Osteoblast (primary cell): ENCODE results near the gene GDPD3. TPM values are rescaled to one million over a fixed set of nuclear protein-coding genes. Genes with fewer than 3 reads are reported as not detected.

Source experiments
- DNase-seq: peaks from one replicate; pipeline ENCODE4 v3.0.0; 2011; ENCODE audit warnings: low spot score, mixed read lengths; ENCODE audit not compliant: insufficient read length; ENCODE audit errors: missing footprints
- H2AFZ ChIP-seq: 2 replicates; pipeline ENCODE4 v1.6.0; 2011; ENCODE audit warnings: mild to moderate bottlenecking, low read length
- H3K27ac ChIP-seq: 2 replicates; pipeline ENCODE4 v1.5.1; 2011; ENCODE audit warnings: mild to moderate bottlenecking, low read depth, low read length, moderate library complexity
- H3K27me3 ChIP-seq: 2 replicates; pipeline ENCODE4 v1.6.0; 2012; ENCODE audit warnings: mild to moderate bottlenecking, control low read depth, inconsistent platforms, low read length, moderate library complexity; ENCODE audit not compliant: insufficient read depth
- H3K36me3 ChIP-seq: 2 replicates; pipeline ENCODE4 v1.5.1; 2011; ENCODE audit warnings: mild to moderate bottlenecking, low read length, control low read depth, moderate library complexity; ENCODE audit not compliant: insufficient read depth
- H3K4me1 ChIP-seq: 2 replicates; pipeline ENCODE4 v1.5.1; 2011; ENCODE audit warnings: mild to moderate bottlenecking, low read length, control low read depth, moderate library complexity; ENCODE audit not compliant: insufficient read depth
- H3K4me2 ChIP-seq: 2 replicates; pipeline ENCODE4 v1.6.0; 2011; ENCODE audit warnings: mild to moderate bottlenecking, low read length; ENCODE audit not compliant: insufficient read depth
- H3K4me3 ChIP-seq: fragments of 200-600 bp; sonication (generic); 3 replicates; pipeline ENCODE4 v1.5.1; 2012; ENCODE audit warnings: mild to moderate bottlenecking, low read length, inconsistent platforms; ENCODE audit not compliant: insufficient read depth
- H3K79me2 ChIP-seq: 2 replicates; pipeline ENCODE4 v1.6.0; 2012; ENCODE audit warnings: mild to moderate bottlenecking, low read length, control low read depth, inconsistent platforms; ENCODE audit not compliant: insufficient read depth
- H3K9me3 ChIP-seq: 2 replicates; pipeline ENCODE4 v1.5.1; 2011; ENCODE audit warnings: low read depth, low read length, control low read depth
- H4K20me1 ChIP-seq: 2 replicates; pipeline ENCODE4 v1.6.0; 2012; ENCODE audit warnings: mild to moderate bottlenecking, low read length, control low read depth; ENCODE audit not compliant: insufficient read depth
- total RNA-seq: library from RNA; depleted of rRNA; stranded (reverse); fragments of >200 nt; gene quantifications from 2 replicates; pipeline ENCODE4 v1.2.3, GENCODE V29; 2012
- TF ChIP-seq, protein P1 (sequence below): IDR thresholded peaks from 2 replicates; pipeline ENCODE4 v1.5.1; 2011; ENCODE audit warnings: mild to moderate bottlenecking, low read depth, low read length, moderate library complexity; ENCODE audit errors: extremely low read depth

The GDPD3 gene
- total RNA-seq, 1 donor = 0.36 TPM

GRCh38 chr16:30085247-30085646 lies 28.1 kb downstream of the GDPD3 start:
- no peaks in the 10 kb centered on the region for H3K9me3 ChIP-seq
- H3K36me3 ChIP-seq = peaks cover 47% of the 10 kb centered on the region
- peak; percentile 86 for DNase-seq

DNA sequence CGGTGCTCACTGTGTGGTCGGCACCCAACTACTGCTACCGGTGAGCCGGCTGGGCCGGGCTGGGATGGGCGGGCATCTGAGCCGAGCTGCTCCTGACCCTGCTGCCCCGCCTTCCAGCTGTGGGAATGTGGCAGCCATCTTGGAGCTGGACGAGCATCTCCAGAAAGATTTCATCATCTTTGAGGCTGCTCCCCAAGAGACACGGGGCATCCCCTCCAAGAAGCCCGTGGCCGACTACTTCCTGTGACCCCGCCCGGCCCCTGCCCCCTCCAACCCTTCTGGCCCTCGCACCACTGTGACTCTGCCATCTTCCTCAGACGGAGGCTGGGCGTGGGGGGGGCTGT lies 28.5 kb downstream of the GDPD3 start:
- H2AFZ ChIP-seq = no peak overlapping the region
- H3K4me2 ChIP-seq = no peak overlapping the region
- TF ChIP-seq, protein P1, sequence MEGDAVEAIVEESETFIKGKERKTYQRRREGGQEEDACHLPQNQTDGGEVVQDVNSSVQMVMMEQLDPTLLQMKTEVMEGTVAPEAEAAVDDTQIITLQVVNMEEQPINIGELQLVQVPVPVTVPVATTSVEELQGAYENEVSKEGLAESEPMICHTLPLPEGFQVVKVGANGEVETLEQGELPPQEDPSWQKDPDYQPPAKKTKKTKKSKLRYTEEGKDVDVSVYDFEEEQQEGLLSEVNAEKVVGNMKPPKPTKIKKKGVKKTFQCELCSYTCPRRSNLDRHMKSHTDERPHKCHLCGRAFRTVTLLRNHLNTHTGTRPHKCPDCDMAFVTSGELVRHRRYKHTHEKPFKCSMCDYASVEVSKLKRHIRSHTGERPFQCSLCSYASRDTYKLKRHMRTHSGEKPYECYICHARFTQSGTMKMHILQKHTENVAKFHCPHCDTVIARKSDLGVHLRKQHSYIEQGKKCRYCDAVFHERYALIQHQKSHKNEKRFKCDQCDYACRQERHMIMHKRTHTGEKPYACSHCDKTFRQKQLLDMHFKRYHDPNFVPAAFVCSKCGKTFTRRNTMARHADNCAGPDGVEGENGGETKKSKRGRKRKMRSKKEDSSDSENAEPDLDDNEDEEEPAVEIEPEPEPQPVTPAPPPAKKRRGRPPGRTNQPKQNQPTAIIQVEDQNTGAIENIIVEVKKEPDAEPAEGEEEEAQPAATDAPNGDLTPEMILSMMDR = no peak
- peaks cover 25% of the 10 kb centered on the region for H3K79me2 ChIP-seq
- H3K27ac ChIP-seq = no peak overlapping the region
- H4K20me1 ChIP-seq = no peaks in the 10 kb centered on the region
- H3K36me3 ChIP-seq = peaks cover 52% of the 10 kb centered on the region
- H3K9me3 ChIP-seq = no peaks in the 10 kb centered on the region
- no peaks in the 10 kb centered on the region for H3K4me1 ChIP-seq
- no peak overlapping the region for H3K4me3 ChIP-seq
- peak; percentile 82 for DNase-seq
- H3K27me3 ChIP-seq = no peaks in the 10 kb centered on the region

More at GRCh38 chr16:30085247-30085646, 28.1 kb downstream of the GDPD3 start:
- H4K20me1 ChIP-seq = no peaks in the 10 kb centered on the region
- no peaks in the 10 kb centered on the region for H3K27me3 ChIP-seq
- H3K79me2 ChIP-seq = peaks cover 21% of the 10 kb centered on the region
- H3K4me3 ChIP-seq = no peak overlapping the region
- H2AFZ ChIP-seq = no peak overlapping the region
- H3K4me1 ChIP-seq = peaks cover 4% of the 10 kb centered on the region
- no peak overlapping the region for H3K4me2 ChIP-seq
- H3K27ac ChIP-seq = peak overlapping the region; percentile 28
- TF ChIP-seq, protein P1 = no peak

DNA sequence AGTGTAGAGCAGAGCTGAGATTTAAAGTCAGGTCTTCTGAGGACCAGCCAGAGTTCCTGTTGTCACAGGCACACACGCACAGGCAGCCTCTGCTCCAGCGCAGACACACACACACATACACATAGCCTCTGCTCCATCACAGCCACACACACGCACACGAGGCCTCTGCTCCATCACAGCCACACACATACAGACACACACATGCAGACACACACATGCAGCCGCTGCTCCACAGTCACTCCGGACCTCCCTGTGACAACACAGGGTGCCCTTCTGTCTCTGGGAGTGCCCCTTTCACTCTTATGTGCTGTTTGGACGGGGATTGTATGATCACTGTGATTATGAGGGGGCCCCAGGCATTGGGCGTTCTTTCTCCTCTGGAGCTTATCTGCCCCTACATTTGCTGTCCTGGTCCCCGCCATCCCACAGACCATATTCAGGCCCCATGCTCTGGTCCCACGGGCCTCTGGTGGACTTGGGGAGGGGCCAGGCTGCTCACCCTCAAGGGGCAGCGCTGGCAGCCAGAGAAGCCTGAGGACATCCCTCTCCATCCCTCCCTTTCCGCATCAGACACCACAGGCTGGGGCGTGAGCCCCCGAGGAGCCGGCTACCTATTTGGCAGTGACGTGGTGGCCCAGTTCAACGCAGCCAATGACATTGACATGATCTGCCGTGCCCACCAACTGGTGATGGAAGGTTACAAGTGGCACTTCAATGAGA lies 29.1 kb downstream of the GDPD3 start:
- Histone ChIP-seq H3K27me3 (no peaks in the 10 kb centered on the region), H4K20me1 (peaks cover 4% of the 10 kb centered on the region), H3K4me1 (no peaks in the 10 kb centered on the region), H3K36me3 (peaks cover 56% of the 10 kb centered on the region), H2AFZ (no peak overlapping the region), H3K27ac (no peak overlapping the region), H3K9me3 (no peaks in the 10 kb centered on the region), H3K4me2 (no peak overlapping the region), H3K79me2 (peaks cover 30% of the 10 kb centered on the region), H3K4me3 (no peak overlapping the region)
- peak; percentile 66 for DNase-seq
- TF ChIP-seq, protein P1 = no peak

DNA sequence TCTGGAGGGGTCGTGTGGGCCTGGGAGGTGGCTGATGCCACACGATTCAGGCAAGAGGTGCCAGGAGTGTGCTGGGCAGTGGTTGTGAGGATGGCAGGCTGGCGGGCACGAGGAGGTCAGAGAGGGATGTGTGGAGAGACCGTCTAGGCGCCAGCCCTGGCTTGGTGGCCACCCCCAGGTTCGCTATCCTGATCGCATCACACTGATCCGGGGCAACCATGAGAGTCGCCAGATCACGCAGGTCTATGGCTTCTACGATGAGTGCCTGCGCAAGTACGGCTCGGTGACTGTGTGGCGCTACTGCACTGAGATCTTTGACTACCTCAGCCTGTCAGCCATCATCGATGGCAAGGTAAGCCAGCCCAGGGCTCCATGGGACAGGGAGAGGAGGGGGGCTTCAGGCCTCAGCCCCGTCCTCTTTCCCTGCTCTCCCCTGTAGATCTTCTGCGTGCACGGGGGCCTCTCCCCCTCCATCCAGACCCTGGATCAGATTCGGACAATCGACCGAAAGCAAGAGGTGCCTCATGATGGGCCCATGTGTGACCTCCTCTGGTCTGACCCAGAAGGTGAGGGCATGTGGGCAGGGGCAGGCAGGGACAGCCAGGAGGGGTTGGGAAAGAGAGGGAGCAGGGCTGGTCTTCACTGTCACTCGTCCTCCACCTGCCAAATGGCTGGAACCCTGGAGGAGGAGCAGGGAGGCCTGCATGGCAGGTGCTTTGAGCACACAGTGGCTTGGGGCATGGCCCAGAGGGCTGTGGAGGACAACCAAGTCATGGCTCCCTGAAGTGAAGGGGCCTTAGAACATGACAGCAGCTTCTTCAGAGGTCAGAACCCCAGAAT lies 29.9 kb downstream of the GDPD3 start:
- TF ChIP-seq, protein P1 = no peak
- peaks cover 38% of the 10 kb centered on the region for H3K79me2 ChIP-seq
- H3K4me1 ChIP-seq = no peaks in the 10 kb centered on the region

More for the DNA sequence above, 29.9 kb downstream of the GDPD3 start:
- Histone ChIP-seq H3K27ac (no peak overlapping the region), H2AFZ (no peak overlapping the region), H3K27me3 (no peaks in the 10 kb centered on the region), H4K20me1 (peaks cover 8% of the 10 kb centered on the region), H3K4me3 (no peak overlapping the region), H3K9me3 (no peaks in the 10 kb centered on the region), H3K4me2 (no peak overlapping the region), H3K36me3 (peaks cover 62% of the 10 kb centered on the region)
- DNase-seq = peak; percentile 39
